SK-N-SH (cell line): ENCODE results near the gene PZP. TPM values are rescaled to one million over a fixed set of nuclear protein-coding genes. Genes with fewer than 3 reads are reported as not detected.
"Not testable (repeated sequence)": the region's sequence is repeated elsewhere in the genome, so short reads cannot be mapped to it uniquely, and the experiment has no call there.

Experiments
- CTCF ChIA-PET: fragments of 300-600, 350-600 bp; formaldehyde crosslinking; extraction: SDS; loops from one replicate; lab custom pipeline; 2021; lab: Yijun Ruan, JAX
- POLR2A ChIA-PET: fragments of 350-600 bp; sonication (Branson Sonifier 250); formaldehyde crosslinking; extraction: SDS; loops from one replicate; lab custom pipeline; 2020; ENCODE audit warnings: antibody characterized with exemption, inconsistent platforms; lab: Yijun Ruan, JAX
- DNase-seq: peaks from one replicate; pipeline ENCODE4 v3.0.0; 2012
- H2AFZ ChIP-seq: fragments of 200-600 bp; sonication (generic); 2 replicates; pipeline ENCODE4 v1.8.1; 2016; ENCODE audit warnings: antibody characterized with exemption, mild to moderate bottlenecking, low read depth
- H3F3A ChIP-seq: fragments of 200-600 bp; sonication (generic); replicated peaks from 2 replicates; pipeline ENCODE3; 2016; ENCODE audit warnings: antibody characterized with exemption, mild to moderate bottlenecking; ENCODE audit not compliant: insufficient read depth
- H3K27ac ChIP-seq, 2 experiments: fragments of 200-500 bp in 1 of 2; fragments of 200-600 bp in 1 of 2; sonication (Bioruptor generic) in 1 of 2; sonication (generic), shearing (Covaris generic) in 1 of 2; 2 replicates each; pipeline versions ENCODE4 v1.5.1 to v1.6.1; 2014 to 2016; ENCODE audit warnings: low read depth in 2 of 2, inconsistent platforms in 1 of 2, low read length in 1 of 2, mild to moderate bottlenecking in 1 of 2, mixed read lengths in 1 of 2
- H3K27me3 ChIP-seq: fragments of 200-600 bp; sonication (generic), shearing (Covaris generic); 2 replicates; pipeline ENCODE4 v1.6.1; 2016; ENCODE audit warnings: mixed run types; ENCODE audit not compliant: insufficient read depth
- H3K36me3 ChIP-seq, 2 experiments: fragments of 200-500 bp in 1 of 2; fragments of 200-600 bp in 1 of 2; sonication (Bioruptor generic) in 1 of 2; sonication (generic) in 1 of 2; replicated peaks in 1 of 2; 2 replicates each; pipeline versions ENCODE3 to v1.5.1; 2014 to 2016; ENCODE audit warnings: low read length in 1 of 2, mild to moderate bottlenecking in 1 of 2; ENCODE audit not compliant: insufficient read depth in 2 of 2, control insufficient read depth in 1 of 2
- H3K4me1 ChIP-seq, 2 experiments: fragments of 200-500 bp in 1 of 2; fragments of 200-600 bp in 1 of 2; sonication (Bioruptor generic) in 1 of 2; sonication (generic), shearing (Covaris generic) in 1 of 2; 2 replicates each; pipeline versions ENCODE4 v1.5.1 to v1.6.1; 2014 to 2016; ENCODE audit warnings: low read depth in 1 of 2, low read length in 1 of 2, mixed run types in 1 of 2; ENCODE audit not compliant: insufficient read depth in 2 of 2, control insufficient read depth in 1 of 2
- H3K4me2 ChIP-seq: fragments of 200-600 bp; sonication (generic), shearing (Covaris generic); 2 replicates; pipeline ENCODE4 v1.6.1; 2017; ENCODE audit warnings: mixed run types
- H3K4me3 ChIP-seq, 2 experiments: fragments of 200-500 bp in 1 of 2; fragments of 200-600 bp in 1 of 2; sonication (Bioruptor generic) in 1 of 2; sonication (generic), shearing (Covaris generic) in 1 of 2; 2 replicates each; pipeline versions ENCODE4 v1.5.1 to v1.8.1; 2014 to 2016; ENCODE audit warnings: low read depth in 2 of 2, inconsistent platforms in 1 of 2, low read length in 1 of 2, mild to moderate bottlenecking in 1 of 2, mixed read lengths in 1 of 2, moderate library complexity in 1 of 2
- H3K79me2 ChIP-seq: fragments of 200-600 bp; sonication (generic); 2 replicates; pipeline ENCODE4 v1.8.1; 2017; ENCODE audit warnings: mild to moderate bottlenecking; ENCODE audit not compliant: insufficient read depth
- H3K9ac ChIP-seq: fragments of 200-600 bp; sonication (generic); 2 replicates; pipeline ENCODE4 v1.6.1; 2017; ENCODE audit warnings: mixed run types
- H3K9me2 ChIP-seq: fragments of 200-600 bp; sonication (generic); 2 replicates; pipeline ENCODE4 v1.6.1; 2017; ENCODE audit warnings: mixed run types
- H3K9me3 ChIP-seq: fragments of 200-600 bp; sonication (generic); 2 replicates; pipeline ENCODE4 v1.6.1; 2017; ENCODE audit warnings: mixed run types, mild to moderate bottlenecking, moderate library complexity
- H4K20me1 ChIP-seq: fragments of 200-600 bp; sonication (generic); 2 replicates; pipeline ENCODE4 v1.6.1; 2017; ENCODE audit warnings: mild to moderate bottlenecking, mixed run types; ENCODE audit not compliant: insufficient read depth
- FOSL2 ChIP-seq: IDR thresholded peaks from 2 replicates; pipeline ENCODE4 v1.4.0; 2012; ENCODE audit warnings: low read depth, mild to moderate bottlenecking, moderate library complexity, borderline replicate concordance
- FOXM1 ChIP-seq: IDR thresholded peaks from 2 replicates; pipeline ENCODE4 v1.4.0; 2012; ENCODE audit warnings: low read depth, mild to moderate bottlenecking
- GABPA ChIP-seq: IDR thresholded peaks from 2 replicates; pipeline ENCODE4 v1.4.0; 2012; ENCODE audit warnings: low read depth, mild to moderate bottlenecking
- GATA2 ChIP-seq: sonication (generic); formaldehyde crosslinking; IDR thresholded peaks from 2 replicates; pipeline ENCODE4 v1.5.0; 2020; ENCODE audit warnings: mild to moderate bottlenecking, missing genetic modification reagents
- MXI1 ChIP-seq: IDR thresholded peaks from 2 replicates; pipeline ENCODE4 v1.6.1; 2012; ENCODE audit warnings: mild to moderate bottlenecking, low read depth, low read length, improper control_type of control experiment
- NRF1 ChIP-seq: IDR thresholded peaks from 2 replicates; pipeline ENCODE4 v1.6.1; 2012; ENCODE audit warnings: low read depth, mild to moderate bottlenecking, low read length
- POLR2AphosphoS5 ChIP-seq: IDR thresholded peaks from 2 replicates; pipeline ENCODE4 v1.6.1; 2012; ENCODE audit warnings: low read depth, low read length
- RFX5 ChIP-seq: IDR thresholded peaks from 2 replicates; pipeline ENCODE4 v1.6.1; 2012; ENCODE audit warnings: mild to moderate bottlenecking, improper control_type of control experiment, low read length
- SIN3A ChIP-seq: IDR thresholded peaks from 2 replicates; pipeline ENCODE4 v1.6.1; 2012; ENCODE audit warnings: low read depth, mild to moderate bottlenecking, low read length, moderate library complexity, borderline replicate concordance
- TAF1 ChIP-seq: IDR thresholded peaks from 2 replicates; pipeline ENCODE4 v1.6.1; 2012; ENCODE audit warnings: low read depth, mild to moderate bottlenecking, low read length, moderate library complexity, borderline replicate concordance
- ZBTB33 ChIP-seq: IDR thresholded peaks from 2 replicates; pipeline ENCODE4 v1.4.0; 2012; ENCODE audit warnings: low read depth, borderline replicate concordance
- WGBS: methylation state at CpG from one replicate; pipeline ENCODE4 v1.1.6; 2017; ENCODE audit warnings: low lambda C conversion rate; 5-methylcytosine and 5-hydroxymethylcytosine counted together
- polyA plus RNA-seq, 3 experiments: library from polyadenylated mRNA; depleted of rRNA; stranded (reverse); fragments of >200 nt; gene quantifications; 2 replicates each; pipeline ENCODE4 v1.2.3, GENCODE V29; 2012
- TF ChIP-seq, protein P1 (sequence below): IDR thresholded peaks from 2 replicates; pipeline ENCODE4; 2012
- TF ChIP-seq, protein P2 (sequence below): IDR thresholded peaks from 2 replicates; pipeline ENCODE4 v1.4.0; 2012; ENCODE audit warnings: low read depth
- TF ChIP-seq, protein P3 (sequence below): fragments of 150-350 bp; IDR thresholded peaks from 2 replicates; pipeline ENCODE4 v1.6.1; 2016; ENCODE audit warnings: mild to moderate bottlenecking, low read depth, low read length

PZP gene
- polyA plus RNA-seq, 1 of the 3 experiments (the other 2 are of a cell fraction) = not detected

- H3K9ac ChIP-seq = no peak overlapping the region
- H3K4me3 ChIP-seq = no peak overlapping the region
- no peaks in the 10 kb centered on the region for H3K9me3 ChIP-seq
- no peak for DNase-seq
- no peak overlapping the region for H3K27ac ChIP-seq
- 36% methylated on average over 8 of the region's 11 CpGs for WGBS
- no peaks in the 10 kb centered on the region for H3K27me3 ChIP-seq
- H3F3A ChIP-seq = no peaks in the 10 kb centered on the region
- H3K4me1 ChIP-seq = no peaks in the 10 kb centered on the region; a peak in 1 of 4 replicates
- no peaks in the 10 kb centered on the region for H3K79me2 ChIP-seq
- no peaks in the 10 kb centered on the region for H3K9me2 ChIP-seq
- no peaks in the 10 kb centered on the region for H4K20me1 ChIP-seq
- POLR2A ChIA-PET = no interaction called here
- TF ChIP-seq ZBTB33 (no peak), GATA2 (CRISPR knock-in tag) (no peak), TAF1 (no peak)
- TF ChIP-seq, protein P1, sequence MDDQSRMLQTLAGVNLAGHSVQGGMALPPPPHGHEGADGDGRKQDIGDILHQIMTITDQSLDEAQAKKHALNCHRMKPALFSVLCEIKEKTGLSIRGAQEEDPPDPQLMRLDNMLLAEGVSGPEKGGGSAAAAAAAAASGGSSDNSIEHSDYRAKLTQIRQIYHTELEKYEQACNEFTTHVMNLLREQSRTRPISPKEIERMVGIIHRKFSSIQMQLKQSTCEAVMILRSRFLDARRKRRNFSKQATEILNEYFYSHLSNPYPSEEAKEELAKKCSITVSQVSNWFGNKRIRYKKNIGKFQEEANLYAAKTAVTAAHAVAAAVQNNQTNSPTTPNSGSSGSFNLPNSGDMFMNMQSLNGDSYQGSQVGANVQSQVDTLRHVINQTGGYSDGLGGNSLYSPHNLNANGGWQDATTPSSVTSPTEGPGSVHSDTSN = no peak
- TF ChIP-seq, protein P2, sequence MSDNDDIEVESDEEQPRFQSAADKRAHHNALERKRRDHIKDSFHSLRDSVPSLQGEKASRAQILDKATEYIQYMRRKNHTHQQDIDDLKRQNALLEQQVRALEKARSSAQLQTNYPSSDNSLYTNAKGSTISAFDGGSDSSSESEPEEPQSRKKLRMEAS = no peak
- TF ChIP-seq, all 33 proteins: peak for 0
- CTCF ChIA-PET = no interaction called here
- Histone ChIP-seq H3K4me2 (no peak overlapping the region), H2AFZ (no peak overlapping the region), H3K36me3 (no peaks in the 10 kb centered on the region)
These were observed 38.1 kb downstream of the PZP start for GRCh38 chr12:9169979-9170634.

DNA sequence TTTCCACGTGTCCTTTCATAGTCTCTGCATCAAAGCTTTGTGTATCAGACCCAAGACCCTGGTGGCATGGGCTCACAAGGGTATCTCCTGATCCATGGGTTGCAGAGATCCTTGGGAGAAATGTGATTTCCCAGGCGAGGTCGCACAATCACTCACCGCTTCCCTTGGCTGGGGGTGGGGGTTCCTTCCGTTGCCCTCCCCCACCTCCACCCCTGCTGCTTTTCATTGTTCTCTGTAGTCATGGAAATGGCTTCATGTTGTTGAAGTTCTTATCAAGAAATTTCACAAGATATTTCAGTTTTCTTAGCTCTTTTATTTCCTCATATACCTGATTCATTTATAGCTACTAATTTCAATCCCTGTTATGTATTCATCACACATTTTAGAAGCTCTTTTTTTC lies 40.9 kb downstream of the PZP start:
- H4K20me1 ChIP-seq, H3K9me3 ChIP-seq, H3K27ac ChIP-seq, POLR2A ChIA-PET, H3K27me3 ChIP-seq, DNase-seq, H3K4me2 ChIP-seq, H3K36me3 ChIP-seq, H3K9ac ChIP-seq, CTCF ChIA-PET, H3K9me2 ChIP-seq, H2AFZ ChIP-seq, H3K4me3 ChIP-seq, H3F3A ChIP-seq, H3K4me1 ChIP-seq, H3K79me2 ChIP-seq: not testable (repeated sequence)
- 42% methylated on average over 5 of the region's 5 CpGs for WGBS

- H3K4me2 ChIP-seq = no peak overlapping the region
- WGBS = 56% methylated on average over 5 of the region's 5 CpGs
- TF ChIP-seq RFX5 (no peak), SIN3A (no peak), NRF1 (no peak), FOSL2 (no peak), MXI1 (no peak), POLR2AphosphoS5 (no peak), ZBTB33 (no peak), GABPA (no peak), FOXM1 (no peak)
- TF ChIP-seq, protein P3, sequence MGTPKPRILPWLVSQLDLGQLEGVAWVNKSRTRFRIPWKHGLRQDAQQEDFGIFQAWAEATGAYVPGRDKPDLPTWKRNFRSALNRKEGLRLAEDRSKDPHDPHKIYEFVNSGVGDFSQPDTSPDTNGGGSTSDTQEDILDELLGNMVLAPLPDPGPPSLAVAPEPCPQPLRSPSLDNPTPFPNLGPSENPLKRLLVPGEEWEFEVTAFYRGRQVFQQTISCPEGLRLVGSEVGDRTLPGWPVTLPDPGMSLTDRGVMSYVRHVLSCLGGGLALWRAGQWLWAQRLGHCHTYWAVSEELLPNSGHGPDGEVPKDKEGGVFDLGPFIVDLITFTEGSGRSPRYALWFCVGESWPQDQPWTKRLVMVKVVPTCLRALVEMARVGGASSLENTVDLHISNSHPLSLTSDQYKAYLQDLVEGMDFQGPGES = no peak
These were observed 44.8 kb downstream of the PZP start for GRCh38 chr12:9163392-9163791.

More at GRCh38 chr12:9163392-9163791, 44.8 kb downstream of the PZP start:
- H3K79me2 ChIP-seq = no peaks in the 10 kb centered on the region
- POLR2A ChIA-PET = no interaction called here
- no peaks in the 10 kb centered on the region for H3K36me3 ChIP-seq
- H3K27ac ChIP-seq = no peak overlapping the region
- CTCF ChIA-PET = interaction anchor here (0.7 to 1.2 kb wide), 2 partner anchors 14 to 619 kb away, joined by 3 to 4 read pairs; no protein-coding TSS in a partner anchor
- no peak overlapping the region for H3K4me3 ChIP-seq
- no peaks in the 10 kb centered on the region for H4K20me1 ChIP-seq
- no peaks in the 10 kb centered on the region for H3F3A ChIP-seq
- no peaks in the 10 kb centered on the region for H3K9me3 ChIP-seq
- no peak overlapping the region for H3K9ac ChIP-seq
- no peak for DNase-seq
- no peaks in the 10 kb centered on the region for H3K4me1 ChIP-seq
- H3K27me3 ChIP-seq = no peaks in the 10 kb centered on the region
- no peaks in the 10 kb centered on the region for H3K9me2 ChIP-seq
- no peak overlapping the region for H2AFZ ChIP-seq
